Mesenchymal stem cell (in vitro differentiated cells and primary cell): Measurements from ENCODE around the gene KRT14.
"Not testable (repeated sequence)": the region's sequence is repeated elsewhere in the genome, so short reads cannot be mapped to it uniquely, and the experiment has no call there.

Experiments used
- DNase-seq: peaks from one replicate; pipeline ENCODE4 v3.0.0-alpha.2; 2013
- H2AFZ ChIP-seq: one replicate; pipeline ENCODE4 v1.6.1; 2013; ENCODE audit warnings: low read depth, mild to moderate bottlenecking, control low read depth, inconsistent platforms, low read length, moderate library complexity
- H2AK5ac ChIP-seq: 2 replicates; pipeline ENCODE4 v1.6.1; 2013; ENCODE audit warnings: low read length, moderate library complexity, mild to moderate bottlenecking, inconsistent platforms; ENCODE audit not compliant: severe bottlenecking
- H2BK120ac ChIP-seq: one replicate; pipeline ENCODE4 v1.6.1; 2013; ENCODE audit warnings: low read depth, mild to moderate bottlenecking, inconsistent platforms, low read length, moderate library complexity
- H2BK12ac ChIP-seq, 2 experiments: one replicate each; pipeline ENCODE4 v1.6.1; 2013; ENCODE audit warnings: inconsistent platforms in 2 of 2, low read length in 2 of 2, mild to moderate bottlenecking in 2 of 2, moderate library complexity in 2 of 2, control low read depth in 1 of 2
- H2BK15ac ChIP-seq: one replicate; pipeline ENCODE4 v1.6.1; 2013; ENCODE audit warnings: mild to moderate bottlenecking, low read depth, inconsistent platforms; ENCODE audit not compliant: poor library complexity, severe bottlenecking
- H2BK5ac ChIP-seq: 2 replicates; pipeline ENCODE4 v1.6.1; 2013; ENCODE audit warnings: low read depth, mild to moderate bottlenecking, low read length, control low read depth, inconsistent platforms; ENCODE audit not compliant: poor library complexity, severe bottlenecking
- H3K14ac ChIP-seq, 2 experiments: one replicate each; pipeline ENCODE4 v1.6.1; 2013; ENCODE audit warnings: inconsistent platforms in 2 of 2, low read length in 2 of 2, control low read depth in 1 of 2, mild to moderate bottlenecking in 1 of 2, moderate library complexity in 1 of 2
- H3K18ac ChIP-seq, 2 experiments: one replicate each; pipeline ENCODE4 v1.6.1; 2013; ENCODE audit warnings: inconsistent platforms in 2 of 2, low read length in 2 of 2, control low read depth in 1 of 2, low read depth in 1 of 2, mild to moderate bottlenecking in 1 of 2
- H3K23ac ChIP-seq, 2 experiments: one replicate each; pipeline ENCODE4 v1.6.1; 2013; ENCODE audit warnings: inconsistent platforms in 2 of 2, low read length in 2 of 2, mild to moderate bottlenecking in 2 of 2, moderate library complexity in 2 of 2, control low read depth in 1 of 2
- H3K27ac ChIP-seq: 2 replicates; pipeline ENCODE4 v1.5.1; 2013; ENCODE audit warnings: mild to moderate bottlenecking, moderate library complexity, low read length, control low read depth, inconsistent platforms; ENCODE audit not compliant: poor library complexity, severe bottlenecking
- H3K27me3 ChIP-seq, 2 experiments: 2 replicates each; pipeline versions ENCODE4 v1.6.1 to v1.7.0; 2013; ENCODE audit warnings: low read length in 2 of 2, mild to moderate bottlenecking in 2 of 2, moderate library complexity in 2 of 2, control low read depth in 1 of 2, inconsistent platforms in 1 of 2; ENCODE audit not compliant: control insufficient read depth in 1 of 2, insufficient read depth in 1 of 2
- H3K36me3 ChIP-seq, 2 experiments: 2 replicates each; pipeline versions ENCODE4 v1.6.1 to v1.7.0; 2013; ENCODE audit warnings: low read length in 2 of 2, control low read depth in 1 of 2, inconsistent platforms in 1 of 2, low read depth in 1 of 2, mild to moderate bottlenecking in 1 of 2; ENCODE audit not compliant: insufficient read depth in 2 of 2, control insufficient read depth in 1 of 2
- H3K4ac ChIP-seq, 2 experiments: one replicate each; pipeline ENCODE4 v1.6.1; 2013; ENCODE audit warnings: inconsistent platforms in 2 of 2, low read length in 2 of 2, mild to moderate bottlenecking in 2 of 2, moderate library complexity in 2 of 2, control low read depth in 1 of 2, low read depth in 1 of 2
- H3K4me1 ChIP-seq: 2 replicates; pipeline ENCODE4 v1.6.1; 2013; ENCODE audit warnings: low read depth, low read length, control low read depth; ENCODE audit not compliant: control insufficient read depth, insufficient read depth
- H3K4me2 ChIP-seq: 2 replicates; pipeline ENCODE4 v1.6.1; 2013; ENCODE audit warnings: low read length, mild to moderate bottlenecking, inconsistent platforms; ENCODE audit not compliant: poor library complexity, severe bottlenecking
- H3K4me3 ChIP-seq, 2 experiments: 2 replicates each; pipeline versions ENCODE4 v1.5.1 to v1.7.0; 2013; ENCODE audit warnings: low read length in 2 of 2, mild to moderate bottlenecking in 2 of 2, control low read depth in 1 of 2, low read depth in 1 of 2; ENCODE audit not compliant: insufficient read depth in 1 of 2
- H3K79me1 ChIP-seq: replicated peaks from 2 replicates; pipeline ENCODE4 v1.6.1; 2013; ENCODE audit warnings: mild to moderate bottlenecking, control low read depth, low read length, inconsistent platforms; ENCODE audit not compliant: poor library complexity, severe bottlenecking
- H3K9ac ChIP-seq: 2 replicates; pipeline ENCODE4 v1.7.0; 2013; ENCODE audit warnings: mild to moderate bottlenecking, low read length, moderate library complexity
- H3K9me3 ChIP-seq: 2 replicates; pipeline ENCODE4 v1.7.0; 2013; ENCODE audit warnings: mild to moderate bottlenecking, low read length; ENCODE audit not compliant: control insufficient read depth
- H4K8ac ChIP-seq: one replicate; pipeline ENCODE4 v1.6.1; 2013; ENCODE audit warnings: inconsistent platforms, mild to moderate bottlenecking, low read length, moderate library complexity
- H4K91ac ChIP-seq: one replicate; pipeline ENCODE4 v1.6.1; 2013; ENCODE audit warnings: mild to moderate bottlenecking, low read length, inconsistent platforms
- WGBS: methylation state at CpG from one replicate; pipeline ENCODE4 v1.1.7; 2013; ENCODE audit warnings: mixed read lengths; 5-methylcytosine and 5-hydroxymethylcytosine counted together

Gene KRT14

DNA sequence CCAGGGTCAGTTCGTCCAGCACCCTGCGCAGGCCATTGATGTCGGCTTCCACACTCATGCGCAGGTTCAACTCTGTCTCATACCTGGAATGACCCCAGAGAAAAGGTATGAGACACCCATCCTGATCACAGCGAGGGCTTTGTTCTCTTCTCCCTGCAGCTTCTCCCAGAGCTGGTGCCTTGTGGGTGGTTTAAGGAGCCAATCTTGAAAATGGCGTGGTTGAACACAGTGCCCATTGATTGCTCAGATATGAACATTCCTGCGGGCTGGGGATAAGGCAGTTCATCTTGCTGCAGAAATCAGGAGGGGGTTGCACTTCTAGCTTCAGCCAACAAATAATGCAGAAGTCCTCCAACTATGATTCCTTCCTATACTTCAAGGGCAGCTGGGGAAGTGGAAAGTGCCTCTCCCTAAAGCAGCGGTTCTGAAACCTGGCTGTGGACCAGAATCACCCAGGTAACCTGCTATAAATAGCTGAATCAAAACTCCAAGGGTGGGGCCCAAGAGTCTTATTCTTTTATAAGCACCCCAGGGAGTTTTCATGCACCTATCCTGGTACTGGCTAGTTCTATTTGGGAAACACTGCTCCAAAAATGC is 2.3 kb downstream of the KRT14 start:
- not testable (repeated sequence) for H3K18ac ChIP-seq, H3K9ac ChIP-seq, H4K8ac ChIP-seq, H3K14ac ChIP-seq, H3K79me1 ChIP-seq, H2BK120ac ChIP-seq, H3K36me3 ChIP-seq, H3K27ac ChIP-seq, H3K4me1 ChIP-seq, H3K4me2 ChIP-seq, H2BK12ac ChIP-seq, DNase-seq, H2AFZ ChIP-seq, H2AK5ac ChIP-seq, H3K4ac ChIP-seq, H3K4me3 ChIP-seq, H3K23ac ChIP-seq, H2BK15ac ChIP-seq, H4K91ac ChIP-seq, H3K9me3 ChIP-seq, H2BK5ac ChIP-seq
- peaks cover 24 to 50% of the 10 kb centered on the region in 2 experiments for H3K27me3 ChIP-seq
- 88% methylated on average over 8 of the region's 8 CpGs for WGBS

- WGBS: 85% methylated on average over 33 of the region's 33 CpGs
- no peak overlapping the region for H3K4ac ChIP-seq
- no peak for DNase-seq
Observed at GRCh38 chr17:41583137-41584127, 3.3 kb downstream of the KRT14 start.

DNA sequence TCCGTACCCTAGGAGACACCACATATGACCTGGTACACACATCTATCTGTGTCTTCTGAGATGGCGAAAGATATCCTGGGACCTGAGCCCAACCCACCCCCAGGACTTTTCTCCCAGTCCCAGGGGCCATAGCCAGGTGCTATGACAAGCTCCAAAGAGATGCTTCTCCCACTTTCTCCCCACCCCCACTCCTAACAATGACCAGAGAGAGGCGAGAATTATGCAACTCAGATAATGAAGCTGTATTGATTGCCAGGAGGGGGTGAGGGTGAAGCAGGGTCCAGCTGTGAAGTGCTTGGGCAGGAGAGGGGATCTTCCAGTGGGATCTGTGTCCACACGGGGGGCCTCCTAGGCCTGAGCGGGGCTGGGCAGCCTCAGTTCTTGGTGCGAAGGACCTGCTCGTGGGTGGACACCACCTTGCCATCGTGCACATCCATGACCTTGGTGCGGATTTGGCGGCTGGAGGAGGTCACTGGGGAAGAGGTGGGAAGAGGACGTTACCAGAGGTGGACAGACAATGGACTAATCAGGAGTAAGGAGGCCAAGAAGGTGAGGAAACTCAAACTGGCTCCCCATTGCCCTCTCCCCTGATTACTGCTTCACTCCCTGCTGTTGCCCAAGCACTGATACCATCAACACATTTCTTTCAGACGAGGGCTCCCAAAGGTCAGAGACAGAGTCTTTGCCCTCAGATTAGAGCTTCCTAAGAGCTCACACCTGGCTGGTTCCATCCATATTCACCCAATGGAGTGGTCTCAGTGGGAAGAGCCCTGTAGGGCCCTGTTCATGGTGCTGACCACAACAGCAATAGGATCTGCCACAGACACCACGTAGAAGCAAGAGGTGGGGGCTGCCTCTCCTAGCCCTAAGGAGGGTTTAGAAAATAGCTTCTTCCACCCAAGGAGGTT is 4.4 kb downstream of the KRT14 start:
- H3K36me3 ChIP-seq: not testable (repeated sequence)

More at GRCh38 chr17:41583137-41584127, 3.3 kb downstream of the KRT14 start:
- no peaks in the 10 kb centered on the region for H3K79me1 ChIP-seq
- no peak overlapping the region for H3K27ac ChIP-seq
- H3K4me3 ChIP-seq: no peak overlapping the region
- no peak overlapping the region for H3K18ac ChIP-seq
- no peak overlapping the region for H2AK5ac ChIP-seq
- H3K4me1 ChIP-seq: peaks cover 10% of the 10 kb centered on the region
- peaks cover 21 to 54% of the 10 kb centered on the region in 2 experiments for H3K27me3 ChIP-seq
- no peaks in the 10 kb centered on the region for H3K9me3 ChIP-seq
- H2BK15ac ChIP-seq: no peak overlapping the region
- no peak overlapping the region for H2BK5ac ChIP-seq
- no peak overlapping the region for H2AFZ ChIP-seq
- no peak overlapping the region for H3K23ac ChIP-seq
- no peak overlapping the region for H3K9ac ChIP-seq
- H3K14ac ChIP-seq: no peak overlapping the region
- H2BK120ac ChIP-seq: no peak overlapping the region
- H4K8ac ChIP-seq: no peak overlapping the region
- no peak overlapping the region for H3K4me2 ChIP-seq
- no peaks in the 10 kb centered on the region for H3K36me3 ChIP-seq
- H4K91ac ChIP-seq: no peak overlapping the region
- H2BK12ac ChIP-seq: no peak overlapping the region

More for the DNA sequence above, 4.4 kb downstream of the KRT14 start:
- H3K27ac ChIP-seq, H3K4me3 ChIP-seq, H2BK15ac ChIP-seq, H3K9me3 ChIP-seq, H2AK5ac ChIP-seq, H3K4me2 ChIP-seq, H3K9ac ChIP-seq, H3K18ac ChIP-seq, H3K23ac ChIP-seq, DNase-seq, H2AFZ ChIP-seq, H3K4me1 ChIP-seq, H3K14ac ChIP-seq, H4K91ac ChIP-seq, H3K4ac ChIP-seq, H2BK5ac ChIP-seq, H4K8ac ChIP-seq, H2BK120ac ChIP-seq, H3K79me1 ChIP-seq, H2BK12ac ChIP-seq: not testable (repeated sequence)
- peaks cover 16 to 62% of the 10 kb centered on the region in 2 experiments for H3K27me3 ChIP-seq
- 88% methylated on average over 9 of the region's 13 CpGs for WGBS
